ENCODE results near the gene SPAG17.

DNA sequence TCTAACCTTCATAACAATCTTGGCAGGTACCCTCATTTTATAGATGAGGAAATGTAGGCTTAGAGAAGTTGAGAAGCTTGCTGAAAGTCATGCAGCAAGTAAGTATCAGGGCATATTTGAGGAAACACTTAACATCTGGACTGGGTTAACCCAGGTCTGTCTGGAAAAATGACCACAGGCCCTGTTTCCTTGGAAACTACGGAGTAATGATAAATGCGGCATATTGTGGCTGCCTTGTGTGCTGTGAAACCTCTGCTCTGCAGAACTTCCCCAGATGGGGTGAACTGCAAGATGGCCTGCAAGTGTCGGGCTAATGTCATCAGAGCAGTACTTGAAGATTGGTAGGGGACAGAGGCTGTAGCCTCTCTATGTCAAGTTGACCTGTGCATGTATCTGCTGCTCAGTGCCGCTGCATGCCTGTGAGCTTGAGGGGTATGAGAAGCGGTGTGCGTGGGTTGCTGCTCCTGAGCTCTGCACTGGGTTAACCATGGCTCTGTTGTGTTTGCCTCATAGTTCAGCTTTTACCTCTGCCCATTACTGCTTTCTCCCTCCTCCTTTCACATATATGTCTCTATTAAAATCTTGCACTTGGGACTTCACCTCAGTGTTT, 172.4 kb downstream of the SPAG17 start:
- TF ChIP-seq POLR2AphosphoS5 (IDR thresholded peaks at IDR 0.05; ENCODE audit: low read depth), result no peak
- TF ChIP-seq CTCF (conservative IDR thresholded peaks at IDR 0.05; ENCODE audit: low read depth in 2 of 2), result no peak
- TF ChIP-seq JUNB (IDR thresholded peaks at IDR 0.05; ENCODE audit: unreplicated experiment), result no peak
- TF ChIP-seq EZH2phosphoT487 (IDR thresholded peaks at IDR 0.05; ENCODE audit: unreplicated experiment), result no peak
- TF ChIP-seq EZH2 (IDR thresholded peaks at IDR 0.05; ENCODE audit: low read depth, unreplicated experiment), result no peak
